ENCODE measurements around the gene PITPNM3. TPM values are rescaled to one million over a fixed set of nuclear protein-coding genes. Genes with fewer than 3 reads are reported as not detected.

The PITPNM3 gene
- total RNA-seq, 2 donors from 2014 or later: 11.3 to 18.2 TPM

- no peaks in the 10 kb centered on the region for H3K36me3 ChIP-seq
- no peak overlapping the region for H3K9ac ChIP-seq (ENCODE audit: low read depth in 2 of 2, low read length in 2 of 2)
- peak; percentile 64 for DNase-seq
- H3K4me3 ChIP-seq: no peak overlapping the region
- H3K27me3 ChIP-seq: no peaks in the 10 kb centered on the region
- intact Hi-C loops (cut with DNase I): no loop called here
- H3K4me1 ChIP-seq: no peaks in the 10 kb centered on the region
- no peak overlapping the region for H3K27ac ChIP-seq
- TF ChIP-seq CTCF (IDR thresholded peaks at IDR 0.05): no peak
- no peaks in the 10 kb centered on the region for H3K9me3 ChIP-seq
Observed at GRCh38 chr17:6506679-6507231, 49.6 kb downstream of the PITPNM3 start.

GRCh38 chr17:6505425-6506142 is 50.8 kb downstream of the PITPNM3 start:
- Histone ChIP-seq H3K9ac (ENCODE audit: low read depth in 2 of 2, low read length in 2 of 2) (no peak overlapping the region), H3K4me3 (no peak overlapping the region), H3K9me3 (no peaks in the 10 kb centered on the region), H3K4me1 (no peaks in the 10 kb centered on the region), H3K36me3 (no peaks in the 10 kb centered on the region), H3K27me3 (no peaks in the 10 kb centered on the region), H3K27ac (no peak overlapping the region)
- intact Hi-C loops (cut with DNase I): no loop called here
- no peak for DNase-seq
- no peak for TF ChIP-seq CTCF (IDR thresholded peaks at IDR 0.05)

- Histone ChIP-seq H3K9ac (ENCODE audit: low read depth in 2 of 2, low read length in 2 of 2) (no peak overlapping the region), H3K27ac (no peak overlapping the region), H3K9me3 (no peaks in the 10 kb centered on the region), H3K36me3 (no peaks in the 10 kb centered on the region), H3K27me3 (no peaks in the 10 kb centered on the region), H3K4me1 (no peaks in the 10 kb centered on the region), H3K4me3 (no peak overlapping the region)
- intact Hi-C loops (cut with DNase I): no loop called here
- TF ChIP-seq CTCF (IDR thresholded peaks at IDR 0.05): no peak
- no peak for DNase-seq
Observed at GRCh38 chr17:6503641-6504195, 52.6 kb downstream of the PITPNM3 start.

- intact Hi-C loops (cut with DNase I): no loop called here
- DNase-seq: no peak
- no peak for TF ChIP-seq CTCF (IDR thresholded peaks at IDR 0.05)
Observed at GRCh38 chr17:6502871-6503509, 53.4 kb downstream of the PITPNM3 start.

GRCh38 chr17:6502142-6502541 is 54.2 kb downstream of the PITPNM3 start:
- H3K27ac ChIP-seq: no peak overlapping the region
- no peaks in the 10 kb centered on the region for H3K27me3 ChIP-seq
- TF ChIP-seq CTCF (IDR thresholded peaks at IDR 0.05): no peak
- H3K4me1 ChIP-seq: no peaks in the 10 kb centered on the region
- H3K9me3 ChIP-seq: no peaks in the 10 kb centered on the region
- no peak overlapping the region for H3K4me3 ChIP-seq
- no peak overlapping the region for H3K9ac ChIP-seq (ENCODE audit: low read depth in 2 of 2, low read length in 2 of 2)
- H3K36me3 ChIP-seq: no peaks in the 10 kb centered on the region
- no peak for DNase-seq
- intact Hi-C loops (cut with DNase I): no loop called here

More at GRCh38 chr17:6502871-6503509, 53.4 kb downstream of the PITPNM3 start:
- Histone ChIP-seq H3K36me3 (no peaks in the 10 kb centered on the region), H3K4me1 (no peaks in the 10 kb centered on the region), H3K4me3 (no peak overlapping the region), H3K9ac (ENCODE audit: low read depth in 2 of 2, low read length in 2 of 2) (no peak overlapping the region), H3K27me3 (no peaks in the 10 kb centered on the region), H3K9me3 (no peaks in the 10 kb centered on the region), H3K27ac (no peak overlapping the region)

All from colonic mucosa (tissue), 4 donors.